T-helper 1 cell treated with Interleukin-12 subunit alpha and Interleukin-12 subunit beta and Interleukin-4 antibody, amounts not matched to agents 30 μg/mL and 1 μg/mL, for 36 hours (primary cell): ENCODE measurements around the gene PIH1D1.
"Not testable (repeated sequence)": the region's sequence is repeated elsewhere in the genome, so short reads cannot be mapped to it uniquely, and the experiment has no call there.

ENCODE experiments used
- H3K27ac Mint-ChIP-seq: one replicate; pipeline ENCODE4 v1.8.0; 2021; ENCODE audit warnings: mild to moderate bottlenecking, mixed read lengths
- H3K27me3 Mint-ChIP-seq: one replicate; pipeline ENCODE4 v1.8.0; 2021; ENCODE audit warnings: low read depth, mixed read lengths
- H3K36me3 Mint-ChIP-seq: one replicate; pipeline ENCODE4 v1.8.0; 2021; ENCODE audit warnings: low read depth, mixed read lengths
- H3K4me1 Mint-ChIP-seq: one replicate; pipeline ENCODE4 v1.8.0; 2021; ENCODE audit warnings: low read depth, mixed read lengths
- H3K4me3 Mint-ChIP-seq: one replicate; pipeline ENCODE4 v1.8.0; 2021; ENCODE audit warnings: mild to moderate bottlenecking, moderate library complexity, mixed read lengths
- H3K9me3 Mint-ChIP-seq: one replicate; pipeline ENCODE4 v1.8.0; 2021; ENCODE audit warnings: mixed read lengths

PIH1D1 gene

GRCh38 chr19:49453013-49453756 lies 1.6 kb upstream of the PIH1D1 start, which contains the start of gene ALDH16A1:
TSS of gene ALDH16A1 (plus strand) at chr19:49453225. CDS start at chr19:49453332, 107 bp downstream.
- Mint-ChIP-seq H3K4me3 (peak within 1 kb of the TSS; percentile 99), H3K27ac (peak within 1 kb of the TSS; percentile 100), H3K36me3 (peaks cover 30% of the 10 kb centered on the region), H3K27me3 (no peaks in the 10 kb centered on the region), H3K9me3 (no peaks in the 10 kb centered on the region), H3K4me1 (peaks cover 37% of the 10 kb centered on the region)

GRCh38 chr19:49450405-49450804 lies 1.2 kb downstream of the PIH1D1 start:
- Mint-ChIP-seq H3K9me3 (no peaks in the 10 kb centered on the region), H3K27ac (peak overlapping the region; percentile 16), H3K4me3 (peak overlapping the region; percentile 99), H3K36me3 (peaks cover 34% of the 10 kb centered on the region), H3K4me1 (peaks cover 38% of the 10 kb centered on the region), H3K27me3 (no peaks in the 10 kb centered on the region)

- H3K9me3 Mint-ChIP-seq = no peaks in the 10 kb centered on the region
- no peaks in the 10 kb centered on the region for H3K27me3 Mint-ChIP-seq
- H3K4me1 Mint-ChIP-seq = peaks cover 47% of the 10 kb centered on the region
- no peak overlapping the region for H3K27ac Mint-ChIP-seq
- peaks cover 34% of the 10 kb centered on the region for H3K36me3 Mint-ChIP-seq
- H3K4me3 Mint-ChIP-seq = peak overlapping the region; percentile 51
Measured at GRCh38 chr19:49448432-49448786, 3.2 kb downstream of the PIH1D1 start.

GRCh38 chr19:49447485-49448431 lies 3.9 kb downstream of the PIH1D1 start:
- Mint-ChIP-seq H3K27ac (no peak overlapping the region), H3K4me1 (peaks cover 45% of the 10 kb centered on the region), H3K27me3 (peaks cover under 1% of the 10 kb centered on the region), H3K4me3 (no peak overlapping the region), H3K9me3 (no peaks in the 10 kb centered on the region), H3K36me3 (peaks cover 34% of the 10 kb centered on the region)

- Mint-ChIP-seq H3K27me3 (peaks cover 16% of the 10 kb centered on the region), H3K4me3 (no peak overlapping the region), H3K4me1 (peaks cover 46% of the 10 kb centered on the region), H3K27ac (peak overlapping the region; percentile 26), H3K9me3 (no peaks in the 10 kb centered on the region), H3K36me3 (peaks cover 29% of the 10 kb centered on the region)
Measured at GRCh38 chr19:49445997-49446396, 5.6 kb downstream of the PIH1D1 start.

- peaks cover 43% of the 10 kb centered on the region for H3K4me1 Mint-ChIP-seq
- H3K27ac Mint-ChIP-seq = peak overlapping the region; percentile 88
- peaks cover 33% of the 10 kb centered on the region for H3K27me3 Mint-ChIP-seq
- H3K9me3 Mint-ChIP-seq = not testable (repeated sequence)
- peak overlapping the region; percentile 83 for H3K4me3 Mint-ChIP-seq
- peaks cover 17% of the 10 kb centered on the region for H3K36me3 Mint-ChIP-seq
Measured at GRCh38 chr19:49444100-49444700, 7.4 kb downstream of the PIH1D1 start.

- peak overlapping the region; percentile 88 for H3K27ac Mint-ChIP-seq
- peaks cover 40% of the 10 kb centered on the region for H3K27me3 Mint-ChIP-seq
- H3K36me3 Mint-ChIP-seq = peaks cover 12% of the 10 kb centered on the region
- no peaks in the 10 kb centered on the region for H3K9me3 Mint-ChIP-seq
- H3K4me1 Mint-ChIP-seq = peaks cover 41% of the 10 kb centered on the region
- H3K4me3 Mint-ChIP-seq = peak overlapping the region; percentile 83
Measured at GRCh38 chr19:49443366-49444099, 8.1 kb downstream of the PIH1D1 start.

GRCh38 chr19:49442771-49443365 lies 8.7 kb downstream of the PIH1D1 start:
- Mint-ChIP-seq H3K27me3 (peaks cover 47% of the 10 kb centered on the region), H3K4me1 (peaks cover 39% of the 10 kb centered on the region)

GRCh38 chr19:49442354-49442753 lies 9.3 kb downstream of the PIH1D1 start:
- Mint-ChIP-seq H3K9me3 (no peaks in the 10 kb centered on the region), H3K27me3 (peaks cover 52% of the 10 kb centered on the region), H3K27ac (peak overlapping the region; percentile 73), H3K4me3 (peak overlapping the region; percentile 83), H3K4me1 (peaks cover 39% of the 10 kb centered on the region), H3K36me3 (peaks cover 7% of the 10 kb centered on the region)

More at GRCh38 chr19:49442771-49443365, 8.7 kb downstream of the PIH1D1 start:
- Mint-ChIP-seq H3K27ac (peak overlapping the region; percentile 73), H3K36me3 (peaks cover 7% of the 10 kb centered on the region), H3K9me3 (no peaks in the 10 kb centered on the region), H3K4me3 (peak overlapping the region; percentile 83)

- peak overlapping the region; percentile 83 for H3K4me3 Mint-ChIP-seq
Measured at GRCh38 chr19:49441960-49442350, 9.7 kb downstream of the PIH1D1 start.

GRCh38 chr19:49441210-49441959 lies 10.2 kb downstream of the PIH1D1 start, which contains the start of gene SLC17A7:
TSS of gene SLC17A7 (minus strand) at chr19:49441527. CDS start at chr19:49441379, 148 bp downstream.
- H3K4me1 Mint-ChIP-seq = peaks cover 40% of the 10 kb centered on the region
- peak within 1 kb of the TSS; percentile 83 for H3K4me3 Mint-ChIP-seq
- peak within 1 kb of the TSS; percentile 73 for H3K27ac Mint-ChIP-seq
- peaks cover 4% of the 10 kb centered on the region for H3K36me3 Mint-ChIP-seq
- H3K9me3 Mint-ChIP-seq = no peaks in the 10 kb centered on the region
- peaks cover 60% of the 10 kb centered on the region for H3K27me3 Mint-ChIP-seq

More at GRCh38 chr19:49441960-49442350, 9.7 kb downstream of the PIH1D1 start:
- Mint-ChIP-seq H3K4me1 (peaks cover 39% of the 10 kb centered on the region), H3K27ac (peak overlapping the region; percentile 73), H3K36me3 (peaks cover 7% of the 10 kb centered on the region), H3K27me3 (peaks cover 56% of the 10 kb centered on the region), H3K9me3 (no peaks in the 10 kb centered on the region)

GRCh38 chr19:49440439-49441209 lies 11.0 kb downstream of the PIH1D1 start:
- peaks cover 68% of the 10 kb centered on the region for H3K27me3 Mint-ChIP-seq
- H3K27ac Mint-ChIP-seq = no peak overlapping the region
- H3K4me1 Mint-ChIP-seq = peaks cover 42% of the 10 kb centered on the region
- H3K36me3 Mint-ChIP-seq = no peaks in the 10 kb centered on the region
- peak overlapping the region; percentile 62 for H3K4me3 Mint-ChIP-seq
- H3K9me3 Mint-ChIP-seq = no peaks in the 10 kb centered on the region
